HEK293 (cell line): ENCODE measurements around the gene SRSF4.
A peak's percentile ranks its signal among the peaks of the same experiment; 100 is the strongest.

Source experiments
- CTCF ChIA-PET: fragments of 350-600 bp; formaldehyde crosslinking; extraction: SDS; loops from one replicate; lab custom pipeline; 2021; ENCODE audit warnings: antibody characterized with exemption; lab: Yijun Ruan, JAX
- POLR2A ChIA-PET: fragments of 300-600 bp; formaldehyde crosslinking; extraction: SDS; loops from one replicate; lab custom pipeline; 2020; ENCODE audit warnings: antibody characterized with exemption, inconsistent platforms; lab: Yijun Ruan, JAX
- H3K27ac ChIP-seq: fragments of 200-500 bp; sonication (Bioruptor generic); 2 replicates; pipeline ENCODE4 v1.5.1; 2014; ENCODE audit warnings: low read depth, low read length, control low read depth, inconsistent platforms; ENCODE audit errors: extremely low read depth
- H3K36me3 ChIP-seq, 2 experiments: fragments of 200-500 bp in 1 of 2; sonication (Bioruptor generic) in 1 of 2; 1 replicate in 1 of 2; 2 replicates in 1 of 2; pipeline ENCODE4 v1.5.1; 2014 to 2017; ENCODE audit warnings: inconsistent platforms in 2 of 2, low read length in 2 of 2; ENCODE audit not compliant: control insufficient read depth in 2 of 2, insufficient read depth in 1 of 2
- H3K4me1 ChIP-seq: fragments of 200-500 bp; sonication (Bioruptor generic); 2 replicates; pipeline ENCODE4 v1.5.1; 2014; ENCODE audit warnings: mild to moderate bottlenecking, low read length, inconsistent platforms; ENCODE audit not compliant: control insufficient read depth, insufficient read depth
- H3K4me3 ChIP-seq: 2 replicates; pipeline ENCODE4 v1.5.1; 2011; ENCODE audit warnings: low read depth, mild to moderate bottlenecking, control low read depth, low read length, moderate library complexity
- H3K9me3 ChIP-seq: fragments of 200-500 bp; sonication (Bioruptor generic); 2 replicates; pipeline ENCODE4 v1.5.1; 2014; ENCODE audit warnings: low read depth, low read length, inconsistent platforms; ENCODE audit not compliant: control insufficient read depth, insufficient read depth
- SP7 ChIP-seq: fragments of 450-650 bp; formaldehyde crosslinking; IDR thresholded peaks from 2 replicates; pipeline ENCODE4 v1.5.1; 2016; ENCODE audit warnings: missing biosample characterization, missing genetic modification characterization
- TCF7L2 ChIP-seq: IDR thresholded peaks from 2 replicates; pipeline ENCODE4 v1.6.1; 2011; ENCODE audit warnings: low read depth, mild to moderate bottlenecking, inconsistent platforms, low read length, moderate library complexity, borderline replicate concordance
- ZBTB7A ChIP-seq: fragments of 450-650 bp; formaldehyde crosslinking; IDR thresholded peaks from 2 replicates; pipeline ENCODE4 v1.5.1; 2016; ENCODE audit warnings: low read depth, missing biosample characterization, missing genetic modification characterization
- ZEB2 ChIP-seq: fragments of 450-650 bp; formaldehyde crosslinking; IDR thresholded peaks from 2 replicates; pipeline ENCODE4 v1.5.1; 2016; ENCODE audit warnings: missing biosample characterization, missing genetic modification characterization
- ZNF10 ChIP-seq: fragments of 450-650 bp; formaldehyde crosslinking; IDR thresholded peaks from 2 replicates; pipeline ENCODE4 v1.5.1; 2017; ENCODE audit warnings: missing biosample characterization, missing genetic modification characterization
- ZNF133 ChIP-seq: fragments of 450-650 bp; formaldehyde crosslinking; IDR thresholded peaks from 2 replicates; pipeline ENCODE4 v1.5.1; 2016; ENCODE audit warnings: missing biosample characterization, missing genetic modification characterization
- ZNF18 ChIP-seq: fragments of 450-650 bp; formaldehyde crosslinking; IDR thresholded peaks from 2 replicates; pipeline ENCODE4 v1.5.1; 2016; ENCODE audit warnings: missing biosample characterization, missing genetic modification characterization
- ZNF19 ChIP-seq: fragments of 450-650 bp; formaldehyde crosslinking; IDR thresholded peaks from 2 replicates; pipeline ENCODE4; 2016; ENCODE audit warnings: missing biosample characterization, missing genetic modification characterization, low read depth
- ZNF449 ChIP-seq: fragments of 450-650 bp; formaldehyde crosslinking; IDR thresholded peaks from 2 replicates; pipeline ENCODE4 v1.5.1; 2017; ENCODE audit warnings: missing biosample characterization, mild to moderate bottlenecking, missing genetic modification characterization, moderate library complexity
- ZNF501 ChIP-seq: fragments of 450-650 bp; formaldehyde crosslinking; IDR thresholded peaks from 2 replicates; pipeline ENCODE4 v1.5.1; 2016; ENCODE audit warnings: missing biosample characterization, missing genetic modification characterization
- ZNF560 ChIP-seq: fragments of 450-650 bp; formaldehyde crosslinking; IDR thresholded peaks from 2 replicates; pipeline ENCODE4 v1.5.1; 2017; ENCODE audit warnings: missing biosample characterization, missing genetic modification characterization, borderline replicate concordance
- ZNF585B ChIP-seq: fragments of 450-650 bp; formaldehyde crosslinking; IDR thresholded peaks from 2 replicates; pipeline ENCODE4 v1.5.1; 2016; ENCODE audit warnings: missing biosample characterization, missing genetic modification characterization
- ZNF645 ChIP-seq: fragments of 450-650 bp; formaldehyde crosslinking; IDR thresholded peaks from 2 replicates; pipeline ENCODE4; 2016; ENCODE audit warnings: missing biosample characterization, missing genetic modification characterization
- ZNF768 ChIP-seq: fragments of 450-650 bp; formaldehyde crosslinking; IDR thresholded peaks from 2 replicates; pipeline ENCODE4 v1.5.1; 2018; ENCODE audit warnings: missing biosample characterization, mild to moderate bottlenecking, missing genetic modification characterization
- ZNF843 ChIP-seq: fragments of 450-650 bp; formaldehyde crosslinking; IDR thresholded peaks from 2 replicates; pipeline ENCODE4 v1.5.1; 2016; ENCODE audit warnings: missing biosample characterization, missing genetic modification characterization
- ZSCAN18 ChIP-seq: fragments of 450-650 bp; formaldehyde crosslinking; IDR thresholded peaks from 2 replicates; pipeline ENCODE4 v1.5.1; 2016; ENCODE audit warnings: missing biosample characterization, missing genetic modification characterization
- ZXDB ChIP-seq: fragments of 450-650 bp; formaldehyde crosslinking; IDR thresholded peaks from 2 replicates; pipeline ENCODE4 v1.5.1; 2016; ENCODE audit warnings: missing biosample characterization, missing genetic modification characterization
- TF ChIP-seq, protein P1 (sequence below): fragments of 450-650 bp; formaldehyde crosslinking; IDR thresholded peaks from 2 replicates; pipeline ENCODE4 v1.5.1; 2016; ENCODE audit warnings: missing biosample characterization, missing genetic modification characterization
- TF ChIP-seq, protein P2 (sequence below): sonication (generic); formaldehyde crosslinking; IDR thresholded peaks from 2 replicates; pipeline ENCODE4 v1.8.1; 2022; ENCODE audit warnings: mild to moderate bottlenecking, moderate library complexity, missing genetic modification reagents
- TF ChIP-seq, protein P3 (sequence below): fragments of 450-650 bp; formaldehyde crosslinking; IDR thresholded peaks from 2 replicates; pipeline ENCODE4 v1.5.1; 2016; ENCODE audit warnings: missing biosample characterization, missing genetic modification characterization
- TF ChIP-seq, protein P4 (sequence below): fragments of 450-650 bp; formaldehyde crosslinking; optimal IDR thresholded peaks from 2 replicates; pipeline ENCODE3; 2016; ENCODE audit warnings: missing biosample characterization, mild to moderate bottlenecking, missing genetic modification characterization

SRSF4 gene

GRCh38 chr1:29230553-29231378, 49.1 kb upstream of the SRSF4 start, which contains the start of gene MECR (continued):
- TF ChIP-seq, protein P1, sequence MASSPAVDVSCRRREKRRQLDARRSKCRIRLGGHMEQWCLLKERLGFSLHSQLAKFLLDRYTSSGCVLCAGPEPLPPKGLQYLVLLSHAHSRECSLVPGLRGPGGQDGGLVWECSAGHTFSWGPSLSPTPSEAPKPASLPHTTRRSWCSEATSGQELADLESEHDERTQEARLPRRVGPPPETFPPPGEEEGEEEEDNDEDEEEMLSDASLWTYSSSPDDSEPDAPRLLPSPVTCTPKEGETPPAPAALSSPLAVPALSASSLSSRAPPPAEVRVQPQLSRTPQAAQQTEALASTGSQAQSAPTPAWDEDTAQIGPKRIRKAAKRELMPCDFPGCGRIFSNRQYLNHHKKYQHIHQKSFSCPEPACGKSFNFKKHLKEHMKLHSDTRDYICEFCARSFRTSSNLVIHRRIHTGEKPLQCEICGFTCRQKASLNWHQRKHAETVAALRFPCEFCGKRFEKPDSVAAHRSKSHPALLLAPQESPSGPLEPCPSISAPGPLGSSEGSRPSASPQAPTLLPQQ (tag by site-specific recombination): peak; percentile 100

GRCh38 chr1:29230204-29230552, 48.5 kb upstream of the SRSF4 start:
- Histone ChIP-seq H3K36me3 (peaks cover 0 to 2% of the 10 kb centered on the region in 2 experiments; a peak in 1 of 3 replicates), H3K4me3 (peak overlapping the region; percentile 74)
- CTCF ChIA-PET: interaction anchor here (1.0 kb wide), 1 partner anchor 881 kb away, joined by 4 read pairs; no protein-coding TSS in a partner anchor
- TF ChIP-seq ZNF645 (tag by site-specific recombination) (no peak), ZNF501 (no peak), ZSCAN18 (tag by site-specific recombination) (no peak), ZXDB (tag by site-specific recombination) (no peak), ZNF10 (no peak), ZNF133 (no peak), ZNF843 (no peak), ZEB2 (tag by site-specific recombination) (no peak), ZBTB7A (tag by site-specific recombination) (no peak), ZNF585B (no peak), ZNF18 (tag by site-specific recombination) (no peak), ZNF768 (tag by site-specific recombination) (no peak), TCF7L2 (no peak)
- TF ChIP-seq, protein P2, sequence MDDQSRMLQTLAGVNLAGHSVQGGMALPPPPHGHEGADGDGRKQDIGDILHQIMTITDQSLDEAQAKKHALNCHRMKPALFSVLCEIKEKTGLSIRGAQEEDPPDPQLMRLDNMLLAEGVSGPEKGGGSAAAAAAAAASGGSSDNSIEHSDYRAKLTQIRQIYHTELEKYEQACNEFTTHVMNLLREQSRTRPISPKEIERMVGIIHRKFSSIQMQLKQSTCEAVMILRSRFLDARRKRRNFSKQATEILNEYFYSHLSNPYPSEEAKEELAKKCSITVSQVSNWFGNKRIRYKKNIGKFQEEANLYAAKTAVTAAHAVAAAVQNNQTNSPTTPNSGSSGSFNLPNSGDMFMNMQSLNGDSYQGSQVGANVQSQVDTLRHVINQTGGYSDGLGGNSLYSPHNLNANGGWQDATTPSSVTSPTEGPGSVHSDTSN (CRISPR knock-in tag): no peak
- TF ChIP-seq, all 188 proteins: peak for 0
- no peaks in the 10 kb centered on the region for H3K9me3 ChIP-seq
- H3K4me1 ChIP-seq: no peaks in the 10 kb centered on the region
- H3K27ac ChIP-seq: no peak overlapping the region; the same call in 1 of the 2 replicates
- POLR2A ChIA-PET: interaction anchor here (0.7 to 1.7 kb wide), 4 partner anchors 11 to 648 kb away, joined by 3 to 7 read pairs (median 6); partner anchors contain the start of gene SRSF4

DNA sequence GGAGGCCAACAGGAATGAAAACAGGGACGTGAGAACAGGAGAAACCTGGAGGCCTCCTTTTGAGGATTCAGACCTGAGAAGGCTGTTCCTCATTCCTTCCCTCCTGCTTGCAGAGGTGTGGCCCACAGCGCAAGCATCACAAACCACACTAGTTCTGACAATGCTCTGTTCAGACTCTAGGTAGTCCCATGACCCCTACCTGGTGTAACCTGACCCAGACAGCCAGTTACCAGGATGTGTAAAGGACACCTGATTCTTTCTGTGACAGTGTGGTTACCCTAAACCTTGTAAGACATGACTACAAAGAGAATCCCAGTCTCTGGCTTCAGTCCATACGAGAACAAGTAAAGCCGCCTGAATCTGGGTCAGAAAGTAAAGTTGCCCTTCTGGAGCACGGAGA, 45.8 kb upstream of the SRSF4 start:
- ChIA-PET CTCF (no interaction called here), POLR2A (no interaction called here)
- H3K4me1 ChIP-seq: no peaks in the 10 kb centered on the region
- H3K36me3 ChIP-seq: peaks cover 0 to 20% of the 10 kb centered on the region in 2 experiments; a peak in 1 of 3 replicates
- H3K27ac ChIP-seq: no peak overlapping the region
- H3K4me3 ChIP-seq: no peak overlapping the region
- H3K9me3 ChIP-seq: no peaks in the 10 kb centered on the region
- TF ChIP-seq, protein P3, sequence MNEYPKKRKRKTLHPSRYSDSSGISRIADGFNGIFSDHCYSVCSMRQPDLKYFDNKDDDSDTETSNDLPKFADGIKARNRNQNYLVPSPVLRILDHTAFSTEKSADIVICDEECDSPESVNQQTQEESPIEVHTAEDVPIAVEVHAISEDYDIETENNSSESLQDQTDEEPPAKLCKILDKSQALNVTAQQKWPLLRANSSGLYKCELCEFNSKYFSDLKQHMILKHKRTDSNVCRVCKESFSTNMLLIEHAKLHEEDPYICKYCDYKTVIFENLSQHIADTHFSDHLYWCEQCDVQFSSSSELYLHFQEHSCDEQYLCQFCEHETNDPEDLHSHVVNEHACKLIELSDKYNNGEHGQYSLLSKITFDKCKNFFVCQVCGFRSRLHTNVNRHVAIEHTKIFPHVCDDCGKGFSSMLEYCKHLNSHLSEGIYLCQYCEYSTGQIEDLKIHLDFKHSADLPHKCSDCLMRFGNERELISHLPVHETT (tag by site-specific recombination): no peak
- TF ChIP-seq ZNF449 (tag by site-specific recombination) (no peak), SP7 (tag by site-specific recombination) (no peak), ZNF560 (tag by site-specific recombination) (no peak), ZNF19 (tag by site-specific recombination) (no peak)
- TF ChIP-seq, protein P4, sequence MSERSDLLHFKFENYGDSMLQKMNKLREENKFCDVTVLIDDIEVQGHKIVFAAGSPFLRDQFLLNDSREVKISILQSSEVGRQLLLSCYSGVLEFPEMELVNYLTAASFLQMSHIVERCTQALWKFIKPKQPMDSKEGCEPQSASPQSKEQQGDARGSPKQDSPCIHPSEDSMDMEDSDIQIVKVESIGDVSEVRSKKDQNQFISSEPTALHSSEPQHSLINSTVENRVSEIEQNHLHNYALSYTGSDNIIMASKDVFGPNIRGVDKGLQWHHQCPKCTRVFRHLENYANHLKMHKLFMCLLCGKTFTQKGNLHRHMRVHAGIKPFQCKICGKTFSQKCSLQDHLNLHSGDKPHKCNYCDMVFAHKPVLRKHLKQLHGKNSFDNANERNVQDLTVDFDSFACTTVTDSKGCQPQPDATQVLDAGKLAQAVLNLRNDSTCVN (tag by site-specific recombination): no peak
